Measurements from ENCODE around the gene TDRD10. TPM values are rescaled to one million over a fixed set of nuclear protein-coding genes. Genes with fewer than 3 reads are reported as not detected.

TDRD10 gene, protein sequence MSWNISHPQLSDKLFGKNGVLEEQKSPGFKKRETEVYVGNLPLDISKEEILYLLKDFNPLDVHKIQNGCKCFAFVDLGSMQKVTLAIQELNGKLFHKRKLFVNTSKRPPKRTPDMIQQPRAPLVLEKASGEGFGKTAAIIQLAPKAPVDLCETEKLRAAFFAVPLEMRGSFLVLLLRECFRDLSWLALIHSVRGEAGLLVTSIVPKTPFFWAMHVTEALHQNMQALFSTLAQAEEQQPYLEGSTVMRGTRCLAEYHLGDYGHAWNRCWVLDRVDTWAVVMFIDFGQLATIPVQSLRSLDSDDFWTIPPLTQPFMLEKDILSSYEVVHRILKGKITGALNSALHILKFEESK
- not detected in 2 replicates for total RNA-seq (2014; rRNA removed; shearing (Covaris generic))

GRCh38 chr1:154502066-154502743, at the start of gene TDRD10, which contains the start of gene SHE:
Gene TDRD10, plus strand, starts transcription at chr1:154502219. Its CDS starts 4,685 bp downstream, at chr1:154506904.
Gene SHE, minus strand, starts transcription at chr1:154502412. Its CDS starts 386 bp downstream, at chr1:154502026.

GRCh38 chr1:154557939-154558719, 56.1 kb downstream of the TDRD10 start, which contains the start of gene UBE2Q1:
Gene UBE2Q1, minus strand, starts transcription at chr1:154558662. Its CDS starts 109 bp downstream, at chr1:154558553.

DNA sequence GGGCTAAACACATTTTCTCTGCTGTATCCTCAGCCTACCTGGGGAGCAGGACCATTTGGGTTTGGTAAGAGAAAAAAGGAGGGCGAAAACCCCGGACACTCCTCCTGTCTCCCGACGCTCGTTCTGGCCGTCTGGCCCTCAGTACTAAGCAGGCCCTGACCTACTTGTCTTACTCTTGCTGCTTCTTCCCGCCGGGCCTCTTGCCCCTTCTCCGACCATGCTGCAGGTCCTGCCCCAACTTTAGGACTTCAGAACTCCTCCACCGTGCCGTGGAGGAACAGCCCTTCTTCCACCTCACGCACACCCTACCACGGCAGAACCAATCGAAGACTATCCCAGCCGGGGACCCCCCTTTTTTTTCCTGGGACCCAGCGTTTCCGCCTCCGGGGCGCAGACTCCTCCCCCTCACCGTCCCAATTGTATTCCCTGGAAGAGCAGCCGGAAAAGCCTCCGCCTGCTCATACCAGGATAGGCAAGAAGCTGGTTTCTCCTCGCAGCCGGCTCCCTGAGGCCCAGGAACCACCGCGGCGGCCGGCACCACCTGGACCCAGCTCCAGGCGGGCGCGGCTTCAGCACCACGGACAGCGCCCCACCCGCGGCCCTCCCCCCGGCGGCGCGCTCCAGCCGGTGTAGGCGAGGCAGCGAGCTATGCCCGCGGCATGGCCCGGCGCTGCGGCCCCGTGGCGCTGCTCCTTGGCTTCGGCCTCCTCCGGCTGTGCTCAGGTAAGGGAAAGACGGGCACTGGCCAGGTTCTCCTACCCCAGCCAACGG, 65.6 kb downstream of the TDRD10 start, which contains the start of gene CHRNB2:
CHRNB2 (plus strand) TSS at position 393 of the 771 bp plus-strand sequence; CDS start at position 660, 267 bp downstream.

Other genes starting within 250 kb of the TDRD10 start
- 318 and 380 TPM in 2 replicates for gene HAX1, start 229.6 kb upstream of the TDRD10 start, total RNA-seq (2014; rRNA removed; shearing (Covaris generic))
- gene AQP10, start 181.1 kb upstream of the TDRD10 start, total RNA-seq (2014; rRNA removed; shearing (Covaris generic)): not detected in 2 replicates
- 92.2 and 105 TPM in 2 replicates for gene ATP8B2, start 176.7 kb upstream of the TDRD10 start, total RNA-seq (2014; rRNA removed; shearing (Covaris generic))
- 7.3 and 11.6 TPM in 2 replicates for gene IL6R, start 96.9 kb upstream of the TDRD10 start, total RNA-seq (2014; rRNA removed; shearing (Covaris generic))
- gene SHE, start 193 bp downstream of the TDRD10 start, total RNA-seq (2014; rRNA removed; shearing (Covaris generic)): 0.08 and 0.11 TPM in 2 replicates
- gene UBE2Q1, start 56.4 kb downstream of the TDRD10 start, total RNA-seq (2014; rRNA removed; shearing (Covaris generic)): 76.5 and 84.1 TPM in 2 replicates
- 0.37 and 1.7 TPM in 2 replicates for gene CHRNB2, start 65.6 kb downstream of the TDRD10 start, total RNA-seq (2014; rRNA removed; shearing (Covaris generic))
- 84.3 and 99.2 TPM in 2 replicates for gene ADAR, start 106.0 kb downstream of the TDRD10 start, total RNA-seq (2014; rRNA removed; shearing (Covaris generic))